Kidney (tissue), 14 donors: ENCODE results near the gene PIGT. TPM values are rescaled to one million over a fixed set of nuclear protein-coding genes. Genes with fewer than 3 reads are reported as not detected.

Experiments
- DNase-seq, 5 donors: peaks; one replicate each; pipeline ENCODE4 v3.0.0-alpha.2; 2013 to 2020
- FAIRE-seq: peaks from 2 replicates; lab custom pipeline; 2012; peaks lifted over from hg19 to GRCh38; lab: Jason Lieb, UNC
- H3K27ac ChIP-seq, 2 donors: one replicate each; pipeline ENCODE4 v1.7.0; 2013; ENCODE audit warnings: low read depth in 2 of 2, low read length in 2 of 2, inconsistent platforms in 1 of 2
- H3K27me3 ChIP-seq: one replicate; pipeline ENCODE4 v1.7.1; 2013; ENCODE audit warnings: low read length, inconsistent platforms; ENCODE audit not compliant: control insufficient read depth, insufficient read depth
- H3K36me3 ChIP-seq, 3 donors: one replicate each; pipeline versions ENCODE4 v1.7.0 to v1.7.1; 2013; ENCODE audit warnings: low read length in 3 of 3, control low read depth in 1 of 3, inconsistent platforms in 1 of 3; ENCODE audit not compliant: insufficient read depth in 3 of 3, control insufficient read depth in 2 of 3
- H3K4me1 ChIP-seq, 3 donors: one replicate each; pipeline versions ENCODE4 v1.7.0 to v1.7.1; 2013; ENCODE audit warnings: low read length in 3 of 3, inconsistent platforms in 1 of 3, low read depth in 1 of 3; ENCODE audit not compliant: control insufficient read depth in 2 of 3, insufficient read depth in 2 of 3
- H3K4me3 ChIP-seq, 3 donors: one replicate each; pipeline versions ENCODE4 v1.7.0 to v1.8.1; 2013; ENCODE audit warnings: low read length in 3 of 3, control low read depth in 1 of 3, inconsistent platforms in 1 of 3
- H3K9ac ChIP-seq, 3 donors: one replicate each; pipeline versions ENCODE4 v1.7.0 to v1.7.1; 2013; ENCODE audit warnings: low read length in 3 of 3, control low read depth in 1 of 3, inconsistent platforms in 1 of 3
- H3K9me3 ChIP-seq, 3 donors: one replicate each; pipeline versions ENCODE4 v1.7.0 to v1.7.1; 2013; ENCODE audit warnings: low read length in 3 of 3, control low read depth in 1 of 3, inconsistent platforms in 1 of 3; ENCODE audit not compliant: control insufficient read depth in 2 of 3, insufficient read depth in 1 of 3
- intact Hi-C: fragments of 100-400 bp; cut with DNase I; formaldehyde crosslinking; loops from one replicate; pipeline ENCODE4 v1.11.1; 2022
- polyA plus RNA-seq: library from polyadenylated mRNA; stranded (reverse); fragments of 350-450 nt; fragmentation: Illumina TruSeq; extraction: RNeasy Lipid Tissue Mini Kit (QIAGEN cat#74804); gene quantifications from one replicate; pipeline ENCODE4 v1.2.3, GENCODE V29; 2014; ENCODE audit warnings: low read depth, low replicate concordance; ENCODE audit not compliant: insufficient read depth
- total RNA-seq: library from RNA; stranded (reverse); fragmentation: NEBNext Ultra II Directional; extraction: Animal tissue kit (Norgen Biotek cat#: 25700); gene quantifications from one replicate; pipeline ENCODE4 v1.2.1, GENCODE V29; 2021
- TF ChIP-seq, protein P1 (sequence below): IDR thresholded peaks from 3 replicates; pipeline ENCODE4 v1.5.1; 2012; ENCODE audit warnings: mild to moderate bottlenecking, moderate library complexity, borderline replicate concordance; ENCODE audit not compliant: insufficient read depth; ENCODE audit errors: extremely low read depth
- donor health status: control.
- donor health status: control.
- donor health status: control.
- donor health status: control.
- donor health status: control.
- donor health status: DM: yes; HTN: yes; CAD: no.
- donor health status: Normal renal cell carcinoma (clear cell type).

Gene PIGT
- total and polyA plus RNA-seq, 2 donors from 2014 or later, result 90.9 to 95.0 TPM

DNA sequence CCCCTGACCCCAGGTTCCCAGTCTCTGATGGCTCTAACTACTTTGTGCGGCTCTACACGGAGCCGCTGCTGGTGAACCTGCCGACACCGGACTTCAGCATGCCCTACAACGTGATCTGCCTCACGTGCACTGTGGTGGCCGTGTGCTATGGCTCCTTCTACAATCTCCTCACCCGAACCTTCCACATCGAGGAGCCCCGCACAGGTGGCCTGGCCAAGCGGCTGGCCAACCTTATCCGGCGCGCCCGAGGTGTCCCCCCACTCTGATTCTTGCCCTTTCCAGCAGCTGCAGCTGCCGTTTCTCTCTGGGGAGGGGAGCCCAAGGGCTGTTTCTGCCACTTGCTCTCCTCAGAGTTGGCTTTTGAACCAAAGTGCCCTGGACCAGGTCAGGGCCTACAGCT, 9.6 kb downstream of the PIGT start:
- H3K4me1 ChIP-seq, result no peaks in the 10 kb centered on the region
- TF ChIP-seq, protein P1, sequence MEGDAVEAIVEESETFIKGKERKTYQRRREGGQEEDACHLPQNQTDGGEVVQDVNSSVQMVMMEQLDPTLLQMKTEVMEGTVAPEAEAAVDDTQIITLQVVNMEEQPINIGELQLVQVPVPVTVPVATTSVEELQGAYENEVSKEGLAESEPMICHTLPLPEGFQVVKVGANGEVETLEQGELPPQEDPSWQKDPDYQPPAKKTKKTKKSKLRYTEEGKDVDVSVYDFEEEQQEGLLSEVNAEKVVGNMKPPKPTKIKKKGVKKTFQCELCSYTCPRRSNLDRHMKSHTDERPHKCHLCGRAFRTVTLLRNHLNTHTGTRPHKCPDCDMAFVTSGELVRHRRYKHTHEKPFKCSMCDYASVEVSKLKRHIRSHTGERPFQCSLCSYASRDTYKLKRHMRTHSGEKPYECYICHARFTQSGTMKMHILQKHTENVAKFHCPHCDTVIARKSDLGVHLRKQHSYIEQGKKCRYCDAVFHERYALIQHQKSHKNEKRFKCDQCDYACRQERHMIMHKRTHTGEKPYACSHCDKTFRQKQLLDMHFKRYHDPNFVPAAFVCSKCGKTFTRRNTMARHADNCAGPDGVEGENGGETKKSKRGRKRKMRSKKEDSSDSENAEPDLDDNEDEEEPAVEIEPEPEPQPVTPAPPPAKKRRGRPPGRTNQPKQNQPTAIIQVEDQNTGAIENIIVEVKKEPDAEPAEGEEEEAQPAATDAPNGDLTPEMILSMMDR, result no peak
- H3K9ac ChIP-seq, result no peak overlapping the region
- no peak overlapping the region for H3K27ac ChIP-seq
- DNase-seq (no peak), FAIRE-seq (no peak)
- H3K4me3 ChIP-seq, result no peak overlapping the region
- H3K36me3 ChIP-seq, result peaks cover 0 to 22% (median 17%) of the 10 kb centered on the region in 3 donors
- H3K27me3 ChIP-seq, result no peaks in the 10 kb centered on the region
- intact Hi-C loops, result no loop called here
- no peaks in the 10 kb centered on the region for H3K9me3 ChIP-seq

DNA sequence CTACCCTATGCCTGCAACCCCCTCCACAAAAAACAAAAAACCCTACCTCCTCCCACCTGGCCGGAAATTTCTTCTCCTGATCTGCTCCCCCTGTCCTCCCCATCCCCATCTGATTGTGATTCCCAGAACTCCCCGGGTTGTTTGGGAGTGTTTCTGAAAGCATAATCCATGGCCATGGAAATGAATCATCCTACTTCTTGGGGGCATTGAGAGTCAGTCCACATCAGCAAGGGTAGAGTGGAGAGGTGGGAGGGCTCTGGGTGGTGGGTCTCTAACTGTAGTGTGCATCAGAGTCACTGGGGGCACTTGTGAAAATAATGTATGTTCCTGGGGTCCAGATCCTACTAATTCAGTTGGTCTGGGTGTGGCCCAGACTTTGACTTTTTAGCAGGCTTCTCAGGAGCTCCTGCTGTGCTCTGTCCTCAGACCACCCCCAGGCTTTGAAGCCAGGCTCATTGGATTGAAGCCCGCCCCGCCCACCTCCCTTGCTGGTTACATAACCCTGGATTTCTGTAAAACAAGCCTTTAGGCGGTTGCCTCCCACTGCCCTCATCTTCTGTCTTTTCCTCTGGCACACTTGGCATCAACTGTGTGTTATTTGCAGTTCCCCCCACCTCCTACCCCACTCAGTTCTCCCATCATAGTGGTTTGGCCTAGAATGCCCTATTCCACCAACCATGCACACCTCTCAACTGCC, 10.5 kb downstream of the PIGT start:
- Histone ChIP-seq H3K9ac (no peak overlapping the region), H3K4me1 (no peaks in the 10 kb centered on the region), H3K9me3 (no peaks in the 10 kb centered on the region), H3K27ac (no peak overlapping the region), H3K36me3 (peaks cover 0 to 14% (median 9%) of the 10 kb centered on the region in 3 donors), H3K27me3 (no peaks in the 10 kb centered on the region), H3K4me3 (no peak overlapping the region)
- TF ChIP-seq, protein P1, result no peak
- intact Hi-C loops, result no loop called here
- FAIRE-seq (no peak), DNase-seq (no peak)

DNA sequence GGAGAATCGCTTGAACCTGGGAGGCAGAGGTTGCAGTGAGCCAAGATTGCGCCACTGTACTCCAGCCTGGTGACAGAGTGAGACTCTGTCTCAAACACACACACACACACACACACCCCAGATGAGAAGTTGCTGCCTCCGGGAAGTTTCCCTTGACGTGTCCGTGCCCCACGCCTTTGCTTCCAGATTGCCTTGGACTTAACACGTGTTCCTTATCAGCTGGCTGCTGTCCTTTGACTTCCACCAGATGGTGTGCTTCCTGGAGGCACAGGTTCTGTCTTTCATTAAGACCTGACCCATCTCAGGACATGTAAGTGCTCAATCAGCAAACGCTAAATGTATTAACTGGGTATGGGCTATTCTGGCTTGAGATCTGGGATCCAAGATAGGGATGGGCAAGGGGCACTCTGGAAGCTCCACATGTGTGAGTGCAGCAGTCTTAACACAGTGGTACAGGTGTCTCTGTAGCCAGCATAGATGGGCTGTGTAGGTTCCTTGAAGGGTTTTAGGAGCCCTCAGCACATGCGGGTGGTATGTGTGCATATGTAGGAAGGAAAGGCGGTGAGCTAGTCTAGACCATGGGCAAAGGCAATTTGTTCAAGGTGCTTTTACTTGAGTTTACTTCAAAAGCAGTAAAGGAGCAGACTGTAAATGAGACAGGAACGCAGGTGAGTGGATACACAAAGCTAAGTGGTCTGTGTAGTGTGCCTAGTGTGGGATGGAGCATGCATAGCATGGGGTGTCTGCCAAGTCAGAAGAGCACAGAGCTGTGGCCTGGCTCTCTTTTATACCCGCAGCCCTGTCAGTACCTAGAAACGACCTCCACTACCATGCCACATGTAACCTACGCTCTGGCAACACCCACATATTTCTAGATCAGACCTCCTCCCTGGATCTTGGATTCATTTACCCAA, 11.6 kb downstream of the PIGT start:
- H3K36me3 ChIP-seq, result peaks cover 0 to 7% (median 5%) of the 10 kb centered on the region in 3 donors

More for the DNA sequence above, 11.6 kb downstream of the PIGT start:
- Histone ChIP-seq H3K27ac (no peak overlapping the region), H3K27me3 (no peaks in the 10 kb centered on the region), H3K4me1 (no peaks in the 10 kb centered on the region), H3K9me3 (no peaks in the 10 kb centered on the region), H3K9ac (no peak overlapping the region), H3K4me3 (no peak overlapping the region)
- TF ChIP-seq, protein P1, result no peak
- FAIRE-seq (no peak), DNase-seq (no peak)
- intact Hi-C loops, result no loop called here
